ENCODE data around the gene PDGFB. TPM values are rescaled to one million over a fixed set of nuclear protein-coding genes. Genes with fewer than 3 reads are reported as not detected.

Gene PDGFB
- total RNA-seq, 1 experiment from 2014 or later: 2.9 TPM

DNA sequence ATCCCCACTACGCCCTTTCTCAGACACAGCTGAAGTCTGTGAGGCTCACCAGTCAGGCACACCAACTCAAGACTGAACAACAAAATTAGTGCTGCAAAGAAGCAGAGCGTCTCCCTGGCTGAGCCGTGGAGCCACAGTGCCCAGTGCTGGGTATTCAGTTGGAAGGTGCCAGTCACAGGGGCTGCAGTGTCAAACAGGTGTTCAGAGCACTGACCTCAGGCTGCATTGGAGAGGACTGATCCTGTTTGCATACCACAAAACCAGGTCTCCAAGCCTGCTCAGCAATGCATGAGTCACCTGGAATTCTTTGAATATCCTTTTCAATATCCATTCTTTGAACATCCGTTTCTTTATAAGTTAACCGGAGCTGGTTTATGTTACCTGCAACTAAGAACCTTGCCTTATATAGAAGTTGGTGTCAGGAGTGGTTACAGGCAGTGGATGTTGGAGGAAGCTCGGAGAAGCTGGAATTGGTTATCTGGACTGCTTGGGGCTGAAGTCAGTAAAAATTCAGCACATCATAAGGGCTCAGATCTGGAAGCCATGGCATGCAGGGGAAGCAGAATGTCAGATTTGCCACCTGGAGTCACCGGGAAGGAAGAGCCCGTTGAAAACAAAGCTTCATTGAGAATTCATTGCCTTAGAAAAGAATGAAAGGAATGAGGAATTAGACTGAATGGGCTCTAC is 30.3 kb downstream of the PDGFB start:
- no peaks in the 10 kb centered on the region for H3K9me2 ChIP-seq (replicated peaks; ENCODE audit: insufficient read depth, low read length)
- no peak overlapping the region for H3K4me3 ChIP-seq (ENCODE audit: low read length)
- no peak overlapping the region for H3K9ac ChIP-seq (ENCODE audit: low read length)
- no peak for DNase-seq
- H3K36me3 ChIP-seq (ENCODE audit: insufficient read depth, low read length): no peaks in the 10 kb centered on the region
- H2AFZ ChIP-seq (ENCODE audit: low read length): no peak overlapping the region
- no peaks in the 10 kb centered on the region for H3K9me3 ChIP-seq (ENCODE audit: low read length)
- no peak overlapping the region for H3K27ac ChIP-seq (ENCODE audit: low read length)
- no peaks in the 10 kb centered on the region for H3K27me3 ChIP-seq (ENCODE audit: low read length)
- no peaks in the 10 kb centered on the region for H3K79me2 ChIP-seq (ENCODE audit: low read length)
- H4K20me1 ChIP-seq (ENCODE audit: insufficient read depth, low read depth, low read length): peaks cover 1% of the 10 kb centered on the region; the same call in 1 of the 2 replicates
- no peak overlapping the region for H3K4me2 ChIP-seq (ENCODE audit: low read depth, low read length, poor library complexity, severe bottlenecking)
- H3K4me1 ChIP-seq (ENCODE audit: low read length): no peaks in the 10 kb centered on the region

DNA sequence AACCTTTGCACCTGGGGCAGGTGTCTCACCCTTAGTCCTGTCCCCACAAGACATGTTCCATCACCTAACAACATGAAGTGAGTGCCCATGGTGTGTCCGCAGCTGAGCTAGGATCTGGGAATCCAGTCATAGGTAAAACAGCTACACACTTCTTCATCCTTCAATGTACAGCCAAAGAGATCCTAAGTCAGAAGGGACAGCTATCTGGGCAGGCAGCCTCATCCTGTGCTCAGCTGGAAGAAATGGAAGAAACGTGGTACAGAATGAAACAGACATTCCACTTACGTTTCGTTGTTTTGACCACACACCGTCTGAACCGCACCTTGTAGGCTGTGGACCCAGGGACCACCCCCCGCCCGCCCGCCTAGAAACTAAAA is 30.8 kb downstream of the PDGFB start:
- no peak overlapping the region for H2AFZ ChIP-seq (ENCODE audit: low read length)
- no peak overlapping the region for H3K9ac ChIP-seq (ENCODE audit: low read length)
- no peak for DNase-seq
- H3K27ac ChIP-seq (ENCODE audit: low read length): no peak overlapping the region
- no peaks in the 10 kb centered on the region for H3K27me3 ChIP-seq (ENCODE audit: low read length)
- no peaks in the 10 kb centered on the region for H3K79me2 ChIP-seq (ENCODE audit: low read length)
- H3K4me2 ChIP-seq (ENCODE audit: low read depth, low read length, poor library complexity, severe bottlenecking): no peak overlapping the region
- no peaks in the 10 kb centered on the region for H3K4me1 ChIP-seq (ENCODE audit: low read length)
- H3K9me2 ChIP-seq (replicated peaks; ENCODE audit: insufficient read depth, low read length): no peaks in the 10 kb centered on the region
- H3K36me3 ChIP-seq (ENCODE audit: insufficient read depth, low read length): no peaks in the 10 kb centered on the region
- peaks cover 4% of the 10 kb centered on the region; the same call in 1 of the 2 replicates for H4K20me1 ChIP-seq (ENCODE audit: insufficient read depth, low read depth, low read length)
- no peaks in the 10 kb centered on the region for H3K9me3 ChIP-seq (ENCODE audit: low read length)
- no peak overlapping the region for H3K4me3 ChIP-seq (ENCODE audit: low read length)

DNA sequence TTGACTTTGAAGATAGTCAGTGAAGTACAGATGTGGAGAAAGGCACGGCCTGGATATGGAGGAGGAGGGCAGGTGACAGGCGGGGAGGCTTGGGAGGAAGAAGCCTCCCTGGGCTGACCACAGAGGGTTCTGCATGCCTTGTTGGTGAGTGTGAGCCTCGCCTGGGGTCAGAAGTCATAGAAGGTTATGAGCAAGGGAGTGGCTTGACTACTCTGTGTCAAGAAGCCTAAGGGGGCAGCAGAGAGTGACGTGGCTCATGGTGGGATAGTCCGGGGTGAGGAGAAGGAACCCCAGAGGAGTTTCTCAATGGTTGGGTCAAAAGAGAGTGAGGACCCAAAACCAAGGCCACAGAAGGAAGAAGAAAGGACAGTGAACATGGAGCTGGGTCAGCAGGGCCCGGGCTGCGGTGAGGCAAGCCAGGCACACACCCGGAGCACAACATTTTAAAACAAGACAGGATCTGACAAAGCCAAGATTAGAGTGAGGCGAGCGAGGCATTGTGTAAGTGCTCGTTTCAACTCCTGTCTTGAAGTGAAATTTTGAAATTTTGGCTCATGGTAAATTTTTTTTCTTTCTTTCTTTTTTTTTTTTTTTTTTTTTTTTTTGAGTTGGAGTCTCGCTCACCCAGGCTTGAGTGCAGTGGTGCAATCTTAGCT is 31.9 kb downstream of the PDGFB start:
- Histone ChIP-seq H3K4me2 (ENCODE audit: low read depth, low read length, poor library complexity, severe bottlenecking) (no peak overlapping the region), H3K9ac (ENCODE audit: low read length) (no peak overlapping the region), H3K4me1 (ENCODE audit: low read length) (no peaks in the 10 kb centered on the region), H3K27me3 (ENCODE audit: low read length) (no peaks in the 10 kb centered on the region), H3K9me2 (replicated peaks; ENCODE audit: insufficient read depth, low read length) (no peaks in the 10 kb centered on the region), H3K4me3 (ENCODE audit: low read length) (no peak overlapping the region), H4K20me1 (ENCODE audit: insufficient read depth, low read depth, low read length) (peaks cover 4% of the 10 kb centered on the region; the same call in 1 of the 2 replicates), H3K27ac (ENCODE audit: low read length) (no peak overlapping the region), H3K9me3 (ENCODE audit: low read length) (no peaks in the 10 kb centered on the region), H3K79me2 (ENCODE audit: low read length) (no peaks in the 10 kb centered on the region), H2AFZ (ENCODE audit: low read length) (no peak overlapping the region), H3K36me3 (ENCODE audit: insufficient read depth, low read length) (no peaks in the 10 kb centered on the region)
- DNase-seq: no peak

DNA sequence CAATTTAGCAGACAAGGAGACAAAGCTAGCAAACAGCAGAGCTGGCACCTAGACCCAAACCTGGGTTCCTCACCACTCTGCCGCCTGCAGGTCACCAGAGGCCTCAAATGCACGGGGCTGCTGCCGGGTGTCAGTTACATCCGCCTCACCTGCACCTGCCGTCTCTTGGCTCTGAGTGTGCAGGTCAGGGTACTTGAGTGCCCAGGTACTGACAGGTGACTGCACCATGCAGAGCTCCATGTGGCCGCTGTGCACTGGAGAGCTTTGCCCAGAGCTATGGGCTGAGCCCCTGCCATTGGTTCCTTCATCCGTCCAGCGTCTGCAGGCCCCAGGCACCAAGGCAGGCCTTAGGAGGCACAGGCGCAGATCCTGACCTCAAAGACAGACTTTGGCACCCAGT is 35.0 kb downstream of the PDGFB start:
- no peak overlapping the region for H3K27ac ChIP-seq (ENCODE audit: low read length)
- H3K4me1 ChIP-seq (ENCODE audit: low read length): no peaks in the 10 kb centered on the region
- no peak overlapping the region for H2AFZ ChIP-seq (ENCODE audit: low read length)
- no peaks in the 10 kb centered on the region for H3K27me3 ChIP-seq (ENCODE audit: low read length)
- H3K9ac ChIP-seq (ENCODE audit: low read length): no peak overlapping the region
- no peaks in the 10 kb centered on the region for H3K9me3 ChIP-seq (ENCODE audit: low read length)
- no peak for DNase-seq
- no peak overlapping the region for H3K4me3 ChIP-seq (ENCODE audit: low read length)
- peaks cover 4% of the 10 kb centered on the region; the same call in 1 of the 2 replicates for H4K20me1 ChIP-seq (ENCODE audit: insufficient read depth, low read depth, low read length)
- no peaks in the 10 kb centered on the region for H3K79me2 ChIP-seq (ENCODE audit: low read length)
- H3K36me3 ChIP-seq (ENCODE audit: insufficient read depth, low read length): no peaks in the 10 kb centered on the region
- no peaks in the 10 kb centered on the region for H3K9me2 ChIP-seq (replicated peaks; ENCODE audit: insufficient read depth, low read length)
- no peak overlapping the region for H3K4me2 ChIP-seq (ENCODE audit: low read depth, low read length, poor library complexity, severe bottlenecking)

DNA sequence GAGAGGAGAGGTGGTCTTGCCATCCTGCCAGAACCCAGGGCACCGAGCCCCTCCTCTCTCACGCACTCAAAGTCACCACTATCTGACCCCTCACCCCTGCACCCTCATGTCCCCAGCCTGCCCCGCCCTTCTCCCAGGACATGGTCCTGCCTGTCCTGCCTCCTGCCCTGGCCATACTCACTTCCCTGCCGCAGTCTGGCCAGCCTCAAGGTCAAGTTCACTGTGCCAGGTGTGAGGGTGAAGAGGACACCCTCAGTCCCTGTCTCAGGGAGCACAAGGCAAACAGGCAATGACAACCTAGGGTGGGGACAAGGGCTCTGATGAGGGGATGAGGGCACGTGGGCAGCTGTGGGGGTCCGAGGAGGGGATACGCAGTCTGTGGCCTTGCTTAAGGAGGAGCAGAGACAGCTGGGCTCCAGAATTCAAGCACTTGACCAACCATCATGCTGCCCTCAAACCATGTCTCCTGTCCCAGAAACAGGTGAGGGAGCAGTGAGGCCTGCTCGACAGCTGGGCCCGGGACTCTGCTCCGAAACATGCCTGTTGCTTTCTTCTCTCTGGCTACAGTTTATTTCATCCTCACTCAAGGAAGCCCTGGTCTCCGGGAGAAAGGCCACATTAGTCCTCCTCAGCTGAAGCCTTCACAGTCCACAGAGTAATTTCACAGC is 36.6 kb downstream of the PDGFB start:
- H3K9me2 ChIP-seq (replicated peaks; ENCODE audit: insufficient read depth, low read length): no peaks in the 10 kb centered on the region
- no peak overlapping the region for H3K9ac ChIP-seq (ENCODE audit: low read length)
- H3K4me2 ChIP-seq (ENCODE audit: low read depth, low read length, poor library complexity, severe bottlenecking): no peak overlapping the region
- H3K9me3 ChIP-seq (ENCODE audit: low read length): no peaks in the 10 kb centered on the region
- H3K4me3 ChIP-seq (ENCODE audit: low read length): no peak overlapping the region
- H2AFZ ChIP-seq (ENCODE audit: low read length): no peak overlapping the region
- H3K36me3 ChIP-seq (ENCODE audit: insufficient read depth, low read length): no peaks in the 10 kb centered on the region
- no peaks in the 10 kb centered on the region for H3K79me2 ChIP-seq (ENCODE audit: low read length)
- no peak overlapping the region for H3K27ac ChIP-seq (ENCODE audit: low read length)
- no peak for DNase-seq
- peaks cover 4% of the 10 kb centered on the region; the same call in 1 of the 2 replicates for H4K20me1 ChIP-seq (ENCODE audit: insufficient read depth, low read depth, low read length)
- H3K4me1 ChIP-seq (ENCODE audit: low read length): no peaks in the 10 kb centered on the region
- no peaks in the 10 kb centered on the region for H3K27me3 ChIP-seq (ENCODE audit: low read length)

DNA sequence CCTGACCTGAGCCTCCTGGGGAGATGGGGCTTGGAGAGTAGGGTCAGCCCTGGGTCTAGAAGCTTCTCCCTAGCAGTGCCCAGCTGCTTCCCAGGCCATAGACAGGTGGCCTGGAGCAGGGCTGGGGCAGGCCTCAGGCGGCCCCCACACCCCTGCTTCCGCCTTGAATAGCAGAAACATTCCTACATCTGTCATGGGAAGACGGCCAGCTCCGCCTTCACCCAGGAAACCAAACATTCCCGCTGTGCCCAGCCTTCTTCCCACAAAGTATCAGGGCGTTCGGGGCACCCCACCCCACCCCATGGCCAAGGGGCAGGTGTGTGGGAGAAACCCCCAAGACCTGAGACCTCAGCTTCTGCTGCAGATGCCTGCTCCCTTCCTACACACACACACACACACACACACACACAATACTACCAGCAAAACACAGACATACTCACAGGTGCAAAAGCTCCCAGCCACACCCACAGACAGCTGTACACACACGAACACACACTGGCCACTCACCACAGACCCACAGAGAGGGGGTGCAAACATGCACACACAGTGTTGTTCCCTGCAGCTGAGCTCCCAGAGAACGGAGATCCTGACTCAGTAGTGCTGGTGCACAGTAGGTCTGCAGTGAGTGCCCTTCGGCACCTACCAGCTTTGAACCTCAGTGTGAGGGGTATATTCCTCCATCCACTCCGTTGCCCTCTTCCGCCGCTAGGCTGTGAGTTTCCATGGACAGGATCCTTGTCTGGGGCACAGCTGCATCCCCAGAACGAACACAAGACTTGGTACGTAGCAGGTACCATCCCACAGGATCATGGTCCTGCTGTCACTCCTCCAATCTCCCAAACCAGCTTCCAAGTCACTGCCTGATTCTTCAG is 37.4 kb downstream of the PDGFB start:
- Histone ChIP-seq H3K27ac (ENCODE audit: low read length) (no peak overlapping the region), H2AFZ (ENCODE audit: low read length) (no peak overlapping the region), H3K9me2 (replicated peaks; ENCODE audit: insufficient read depth, low read length) (no peaks in the 10 kb centered on the region), H4K20me1 (ENCODE audit: insufficient read depth, low read depth, low read length) (peaks cover 4% of the 10 kb centered on the region; the same call in 1 of the 2 replicates), H3K79me2 (ENCODE audit: low read length) (no peaks in the 10 kb centered on the region), H3K36me3 (ENCODE audit: insufficient read depth, low read length) (no peaks in the 10 kb centered on the region), H3K9ac (ENCODE audit: low read length) (no peak overlapping the region), H3K4me1 (ENCODE audit: low read length) (no peaks in the 10 kb centered on the region), H3K4me3 (ENCODE audit: low read length) (no peak overlapping the region), H3K4me2 (ENCODE audit: low read depth, low read length, poor library complexity, severe bottlenecking) (no peak overlapping the region), H3K27me3 (ENCODE audit: low read length) (no peaks in the 10 kb centered on the region), H3K9me3 (ENCODE audit: low read length) (no peaks in the 10 kb centered on the region)
- no peak for DNase-seq

DNA sequence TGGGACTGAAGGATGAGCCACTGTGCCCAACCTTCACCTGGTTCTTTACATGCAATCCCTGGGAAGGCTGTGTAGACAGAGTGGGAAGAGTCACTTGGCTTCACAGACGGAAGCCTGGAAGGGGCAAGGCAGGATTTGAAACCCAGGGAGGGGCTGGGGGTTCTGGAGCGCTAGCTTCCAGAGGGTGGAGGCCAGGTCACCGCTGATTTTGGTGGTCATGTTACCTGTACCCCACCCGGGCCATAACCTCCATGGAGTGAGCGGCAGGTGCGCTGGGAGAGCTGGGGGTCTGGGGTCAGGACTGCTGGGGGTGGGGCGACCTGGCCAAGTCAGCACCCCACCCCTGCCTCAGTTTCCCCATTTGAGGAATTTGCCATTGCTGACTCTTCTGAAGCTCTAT is 38.3 kb downstream of the PDGFB start:
- no peaks in the 10 kb centered on the region for H3K36me3 ChIP-seq (ENCODE audit: insufficient read depth, low read length)
- no peak overlapping the region for H3K4me3 ChIP-seq (ENCODE audit: low read length)
- no peak for DNase-seq
- no peaks in the 10 kb centered on the region for H3K9me2 ChIP-seq (replicated peaks; ENCODE audit: insufficient read depth, low read length)
- H3K4me2 ChIP-seq (ENCODE audit: low read depth, low read length, poor library complexity, severe bottlenecking): no peak overlapping the region
- no peaks in the 10 kb centered on the region for H3K79me2 ChIP-seq (ENCODE audit: low read length)
- H3K4me1 ChIP-seq (ENCODE audit: low read length): no peaks in the 10 kb centered on the region
- no peak overlapping the region for H3K9ac ChIP-seq (ENCODE audit: low read length)
- no peak overlapping the region for H2AFZ ChIP-seq (ENCODE audit: low read length)
- no peaks in the 10 kb centered on the region for H3K27me3 ChIP-seq (ENCODE audit: low read length)
- no peak overlapping the region for H3K27ac ChIP-seq (ENCODE audit: low read length)
- H3K9me3 ChIP-seq (ENCODE audit: low read length): no peaks in the 10 kb centered on the region
- peaks cover 4% of the 10 kb centered on the region; the same call in 1 of the 2 replicates for H4K20me1 ChIP-seq (ENCODE audit: insufficient read depth, low read depth, low read length)

All from Karpas-422 (cell line).